C4-2B (cell line): Measurements from ENCODE around the gene REPS2.

Experiments used
- CTCF ChIP-seq: fragments of 450-650 bp; conservative IDR thresholded peaks from 2 replicates; pipeline ENCODE4 v1.5.1; 2017; ENCODE audit warnings: mild to moderate bottlenecking
- ZFX ChIP-seq: fragments of 450-650 bp; IDR thresholded peaks from 2 replicates; pipeline ENCODE4 v1.6.1; 2017

- TF ChIP-seq CTCF (no peak), ZFX (no peak)
Observed at GRCh38 chrX:16985286-16985685, 38.8 kb downstream of the REPS2 start.
